Hindlimb muscle (tissue), 1 donor: ENCODE measurements around the gene GRN. TPM values are rescaled to one million over a fixed set of nuclear protein-coding genes. Genes with fewer than 3 reads are reported as not detected.
A peak's percentile ranks its signal among the peaks of the same experiment; 100 is the strongest.
"Not testable (repeated sequence)": the region's sequence is repeated elsewhere in the genome, so short reads cannot be mapped to it uniquely, and the experiment has no call there.

ENCODE experiments used
- DNase-seq: peaks from one replicate; pipeline ENCODE4 v3.0.0-alpha.2; 2013
- polyA plus RNA-seq: library from polyadenylated mRNA; unstranded; fragments of 120-200 nt; gene quantifications from one replicate; pipeline ENCODE4 v1.2.1, GENCODE V29; 2013; ENCODE audit not compliant: insufficient read length

The GRN gene
- polyA plus RNA-seq, 1 donor, result 277 TPM

GRCh38 chr17:44361292-44362260, 16.5 kb downstream of the GRN start:
- no peak for DNase-seq

- no peak for DNase-seq
Observed at GRCh38 chr17:44362459-44362948, 17.4 kb downstream of the GRN start.

GRCh38 chr17:44362949-44363612, 18.0 kb downstream of the GRN start:
- DNase-seq, result no peak

- peak; percentile 79 for DNase-seq
Observed at GRCh38 chr17:44363613-44364159, 18.6 kb downstream of the GRN start, which contains the start of gene FAM171A2. Gene FAM171A2 (minus strand): TSS chr17:44363853. CDS start chr17:44363714, 139 bp downstream.

- DNase-seq, result not testable (repeated sequence)
Observed at GRCh38 chr17:44365051-44365450, 19.9 kb downstream of the GRN start.

- no peak for DNase-seq
Observed at GRCh38 chr17:44367231-44367979, 22.3 kb downstream of the GRN start.

GRCh38 chr17:44368391-44369243, 23.5 kb downstream of the GRN start:
- DNase-seq, result not testable (repeated sequence)

- not testable (repeated sequence) for DNase-seq
Observed at GRCh38 chr17:44369414-44370023, 24.4 kb downstream of the GRN start.

- DNase-seq, result no peak
Observed at GRCh38 chr17:44372036-44372435, 26.9 kb downstream of the GRN start.

- no peak for DNase-seq
Observed at GRCh38 chr17:44374306-44375195, 29.4 kb downstream of the GRN start.

- DNase-seq, result no peak
Observed at GRCh38 chr17:44375196-44376017, 30.3 kb downstream of the GRN start.

GRCh38 chr17:44376124-44376523, 31.0 kb downstream of the GRN start:
- DNase-seq, result no peak

- no peak for DNase-seq
Observed at GRCh38 chr17:44376779-44377178, 31.7 kb downstream of the GRN start.

- DNase-seq, result no peak
Observed at GRCh38 chr17:44378171-44378705, 33.1 kb downstream of the GRN start.

GRCh38 chr17:44379887-44380286, 34.8 kb downstream of the GRN start:
- DNase-seq, result no peak

GRCh38 chr17:44380767-44381166, 35.7 kb downstream of the GRN start:
- no peak for DNase-seq

- DNase-seq, result no peak
Observed at GRCh38 chr17:44381810-44382305, 36.8 kb downstream of the GRN start.

- no peak for DNase-seq
Observed at GRCh38 chr17:44382917-44383316, 37.8 kb downstream of the GRN start.
